Muscle layer of colon (tissue), 2 donors: ENCODE results near the gene MEMO1.
A peak's percentile ranks its signal among the peaks of the same experiment; 100 is the strongest.
"Not testable (repeated sequence)": the region's sequence is repeated elsewhere in the genome, so short reads cannot be mapped to it uniquely, and the experiment has no call there.

ENCODE experiments used
- H3K27ac ChIP-seq: one replicate; pipeline ENCODE4 v1.7.0; 2013; ENCODE audit warnings: low read depth, mild to moderate bottlenecking, low read length, moderate library complexity
- H3K27me3 ChIP-seq, 2 donors: one replicate each; pipeline ENCODE4 v1.7.0; 2013; ENCODE audit warnings: low read length in 2 of 2, mild to moderate bottlenecking in 2 of 2; ENCODE audit not compliant: insufficient read depth in 2 of 2, control insufficient read depth in 1 of 2
- H3K36me3 ChIP-seq: one replicate; pipeline ENCODE4 v1.7.0; 2013; ENCODE audit warnings: mild to moderate bottlenecking, low read length; ENCODE audit not compliant: insufficient read depth
- H3K4me1 ChIP-seq: one replicate; pipeline ENCODE4 v1.7.0; 2013; ENCODE audit warnings: mild to moderate bottlenecking, low read length; ENCODE audit not compliant: insufficient read depth
- H3K4me3 ChIP-seq, 2 donors: one replicate each; pipeline ENCODE4 v1.7.0; 2013; ENCODE audit warnings: low read length in 2 of 2, low read depth in 1 of 2, mild to moderate bottlenecking in 1 of 2, moderate library complexity in 1 of 2
- H3K9ac ChIP-seq: one replicate; pipeline ENCODE4 v1.7.0; 2013; ENCODE audit warnings: low read length
- H3K9me3 ChIP-seq: one replicate; pipeline ENCODE4 v1.7.0; 2013; ENCODE audit warnings: mild to moderate bottlenecking, low read length
- donor health status: abdominal sarcoma.
- donor health status: Adenocarcinoma of cecum.

The MEMO1 gene

DNA sequence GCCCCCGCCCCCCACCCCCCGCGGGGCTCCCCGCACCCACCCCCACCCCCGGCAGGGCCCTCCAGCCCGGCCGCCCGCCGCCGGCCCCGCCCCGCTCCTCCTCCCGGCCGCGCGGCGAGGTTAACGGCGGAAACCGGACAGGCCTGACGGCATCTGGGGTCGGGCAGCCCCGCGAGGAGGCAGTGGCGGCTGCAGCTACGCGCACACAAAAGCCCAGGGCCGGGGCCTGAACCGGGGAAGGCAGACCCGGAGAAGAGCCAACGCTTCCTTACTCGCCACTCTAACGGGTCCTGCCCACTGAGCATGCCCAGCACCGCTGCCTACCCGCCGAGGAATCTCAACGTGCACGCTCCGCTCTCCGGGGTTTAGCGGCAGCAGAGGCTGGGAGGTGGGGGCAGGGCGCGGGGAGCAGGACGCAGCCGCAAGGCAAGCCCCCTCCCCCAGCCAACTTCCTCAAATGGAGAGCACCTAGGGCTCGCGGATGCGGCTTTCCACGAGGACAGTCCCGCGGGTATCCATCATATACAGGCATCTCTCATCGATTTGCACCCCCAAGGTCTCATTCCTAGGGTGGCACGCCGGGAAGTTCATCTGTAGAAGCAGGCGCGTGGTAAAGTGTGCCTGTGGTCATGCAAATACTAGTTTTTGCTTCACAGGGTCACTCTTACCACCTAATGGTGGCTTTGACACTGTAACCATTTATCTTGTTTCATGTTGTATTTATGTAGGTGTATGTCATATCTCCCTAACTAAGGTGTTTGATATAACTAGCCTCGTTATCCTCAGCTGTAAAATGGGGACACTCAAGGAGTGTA is at the start of gene MEMO1:
MEMO1 (minus strand) TSS at position 339 of the 815 bp plus-strand sequence. CDS start 761 bp downstream, outside the sequence.
- H3K4me3 ChIP-seq: peak within 1 kb of the TSS; percentile 74 to 86
- H3K4me1 ChIP-seq: peaks cover 13% of the 10 kb centered on the region
- H3K9ac ChIP-seq: peak within 1 kb of the TSS; percentile 27
- H3K27me3 ChIP-seq: no peaks in the 10 kb centered on the region
- peak within 1 kb of the TSS; percentile 83 for H3K27ac ChIP-seq
- no peaks in the 10 kb centered on the region for H3K9me3 ChIP-seq
- no peaks in the 10 kb centered on the region for H3K36me3 ChIP-seq

DNA sequence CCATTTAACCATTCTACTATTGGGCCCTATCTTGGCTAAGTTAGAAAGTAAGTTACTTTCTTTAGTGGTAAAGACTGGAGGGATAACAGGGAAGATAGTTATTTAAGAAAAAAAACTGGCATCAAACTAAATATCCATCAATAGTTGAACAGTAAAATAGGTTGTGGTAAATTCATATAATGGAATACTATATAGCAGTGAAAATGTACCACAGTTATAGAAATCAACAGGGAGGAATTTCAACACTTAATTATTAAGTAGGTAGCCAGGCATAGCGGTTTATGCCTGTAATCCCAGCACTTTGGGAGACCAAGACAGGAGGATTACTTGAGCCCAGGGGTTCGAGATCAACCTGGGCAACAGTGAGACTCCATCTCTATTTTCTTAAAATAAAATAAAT is 49.5 kb upstream of the MEMO1 start:
- no peaks in the 10 kb centered on the region for H3K36me3 ChIP-seq
- no peak overlapping the region for H3K27ac ChIP-seq
- peaks cover 13% of the 10 kb centered on the region for H3K4me1 ChIP-seq
- H3K9ac ChIP-seq: no peak overlapping the region
- H3K9me3 ChIP-seq: no peaks in the 10 kb centered on the region
- H3K4me3 ChIP-seq: no peak overlapping the region
- no peaks in the 10 kb centered on the region for H3K27me3 ChIP-seq

DNA sequence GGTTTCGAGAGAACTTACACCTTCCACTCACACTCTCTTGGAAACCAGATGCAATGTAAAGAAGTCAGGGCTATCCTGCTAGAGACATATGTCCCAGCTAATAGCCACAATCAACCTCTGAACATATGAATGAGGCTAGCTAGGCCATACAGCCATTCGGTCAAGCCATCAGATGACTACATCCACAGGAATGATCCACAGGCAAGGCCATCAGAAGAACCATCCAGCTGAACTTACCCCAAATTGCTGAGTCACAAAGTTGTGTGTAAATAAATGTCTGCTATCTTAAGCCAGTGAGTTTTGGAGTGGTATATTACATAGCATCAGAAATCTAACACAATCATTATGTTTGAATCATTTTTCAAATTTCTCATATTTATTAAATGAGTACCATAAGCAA is 47.3 kb upstream of the MEMO1 start:
- no peak overlapping the region for H3K4me3 ChIP-seq

DNA sequence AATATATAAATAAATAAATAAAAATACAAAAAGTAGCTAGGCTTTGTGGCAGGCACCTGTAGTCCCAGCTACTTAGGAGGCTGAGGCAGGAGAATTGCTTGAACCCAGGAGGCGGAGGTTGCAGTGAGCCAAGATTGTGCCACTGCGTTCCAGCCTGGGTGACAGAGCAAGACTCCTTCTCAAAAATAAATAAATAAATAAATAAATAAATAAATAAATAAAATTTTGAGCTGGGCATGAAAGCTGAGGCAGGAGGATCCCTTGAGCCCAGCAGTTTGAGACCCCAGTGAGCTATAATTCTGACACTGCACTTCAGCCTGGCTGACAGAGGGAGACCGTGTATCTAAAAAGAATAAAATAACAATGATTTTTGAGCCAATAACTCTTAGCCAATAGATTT is 43.8 kb upstream of the MEMO1 start:
- H3K4me1 ChIP-seq, H3K4me3 ChIP-seq, H3K9me3 ChIP-seq, H3K9ac ChIP-seq, H3K27ac ChIP-seq, H3K27me3 ChIP-seq, H3K36me3 ChIP-seq: not testable (repeated sequence)

More for the DNA sequence above, 47.3 kb upstream of the MEMO1 start:
- Histone ChIP-seq H3K27ac (no peak overlapping the region), H3K9ac (no peak overlapping the region), H3K27me3 (no peaks in the 10 kb centered on the region), H3K4me1 (peaks cover 4% of the 10 kb centered on the region), H3K36me3 (no peaks in the 10 kb centered on the region), H3K9me3 (no peaks in the 10 kb centered on the region)

DNA sequence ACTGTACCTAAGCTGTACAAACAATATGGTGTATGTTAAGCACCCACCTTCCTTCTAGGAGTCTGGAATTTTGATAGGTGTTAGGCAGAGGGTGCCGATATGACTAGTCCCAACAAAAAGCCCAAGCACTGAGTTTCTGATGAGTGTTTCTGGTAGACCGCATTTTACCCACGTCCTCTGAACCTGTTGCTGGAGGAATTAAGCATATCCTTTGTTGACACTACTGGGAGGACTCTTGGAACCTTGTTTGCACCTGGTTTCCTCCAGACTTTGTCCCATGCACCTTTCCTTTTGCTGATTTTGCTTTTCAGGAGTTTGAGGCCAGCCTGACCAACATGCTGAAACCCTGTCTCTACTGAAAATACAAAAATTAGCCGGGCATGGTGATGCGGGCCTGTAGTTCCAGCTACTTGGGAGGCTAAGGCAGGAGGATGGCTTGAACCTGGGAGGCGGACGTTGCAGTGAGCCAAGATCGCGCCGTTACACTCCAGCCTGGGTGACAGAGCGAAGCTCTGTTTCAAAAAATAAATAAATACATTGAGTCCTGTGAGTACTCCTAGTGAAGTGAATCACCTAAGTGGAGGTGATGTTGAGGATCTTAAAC is 41.1 kb upstream of the MEMO1 start:
- Histone ChIP-seq H3K27me3 (no peaks in the 10 kb centered on the region), H3K27ac (no peak overlapping the region)

DNA sequence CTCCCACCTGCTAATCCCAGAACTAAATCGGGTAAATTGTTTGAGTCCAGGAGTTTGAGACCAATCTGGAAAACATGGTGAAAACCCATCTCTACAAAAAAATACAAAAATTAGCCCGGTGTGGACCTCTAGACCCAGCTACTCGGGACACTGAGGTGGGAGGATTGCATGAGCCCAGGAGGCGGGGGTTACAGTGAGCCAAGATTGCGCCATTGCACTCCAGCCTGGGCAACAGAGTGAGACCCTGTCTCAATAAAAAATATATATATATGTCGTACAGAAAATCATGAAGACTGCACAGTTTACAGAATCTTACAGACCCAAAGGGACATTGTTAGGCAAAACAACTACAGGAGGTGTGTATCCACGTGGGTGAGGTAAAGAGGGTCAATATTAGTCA is 32.8 kb upstream of the MEMO1 start:
- Histone ChIP-seq H3K9me3 (no peaks in the 10 kb centered on the region), H3K9ac (no peak overlapping the region), H3K4me3 (no peak overlapping the region), H3K36me3 (no peaks in the 10 kb centered on the region), H3K27me3 (no peaks in the 10 kb centered on the region), H3K4me1 (peaks cover 6% of the 10 kb centered on the region), H3K27ac (no peak overlapping the region)

More for the DNA sequence above, 41.1 kb upstream of the MEMO1 start:
- H3K9me3 ChIP-seq: no peaks in the 10 kb centered on the region
- no peak overlapping the region for H3K4me3 ChIP-seq
- H3K9ac ChIP-seq: no peak overlapping the region
- H3K4me1 ChIP-seq: no peaks in the 10 kb centered on the region
- H3K36me3 ChIP-seq: no peaks in the 10 kb centered on the region

DNA sequence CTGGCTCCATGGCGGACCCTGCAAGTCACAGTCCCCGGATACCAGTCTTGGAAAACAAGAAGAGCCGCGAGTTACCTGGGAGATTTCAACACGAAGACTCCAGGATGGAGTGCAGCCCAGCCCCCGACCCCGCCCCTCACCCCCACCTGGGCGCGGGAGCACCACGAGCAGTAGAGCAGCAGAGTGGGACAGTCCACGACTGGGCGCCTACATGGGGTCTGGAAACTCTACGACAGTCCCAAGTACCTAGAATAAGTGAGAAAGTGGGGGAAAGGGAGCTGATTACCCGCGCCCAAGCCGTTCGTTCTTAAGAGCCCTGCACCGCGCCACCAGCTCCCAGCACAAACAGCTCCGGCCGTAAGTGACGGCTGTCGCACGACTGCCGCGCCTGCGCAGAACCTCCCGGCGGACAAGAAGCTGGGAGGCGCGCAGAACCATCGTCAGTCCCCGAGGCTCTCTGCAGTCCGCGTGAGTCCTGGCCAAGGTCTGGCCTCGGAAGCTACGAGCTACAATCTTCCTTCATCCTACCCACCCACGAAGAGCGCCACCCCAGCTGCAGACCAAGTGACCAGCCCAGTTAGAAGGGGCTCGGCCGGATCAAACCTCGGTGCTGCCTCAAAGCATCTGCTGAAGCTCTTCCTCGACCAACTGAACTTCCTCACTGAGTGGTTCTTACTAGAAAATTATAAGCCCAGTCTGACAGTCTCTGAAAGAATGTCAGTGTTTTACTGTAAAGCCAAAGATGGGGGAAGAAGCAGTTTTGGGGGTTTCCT is 28.8 kb upstream of the MEMO1 start, which contains the start of gene DPY30:
DPY30 (minus strand) TSS at position 359 of the 773 bp plus-strand sequence; CDS start at position 10, 349 bp downstream.
- Histone ChIP-seq H3K4me1 (peaks cover 6% of the 10 kb centered on the region), H3K4me3 (peak within 1 kb of the TSS; percentile 82 to 85), H3K9ac (peak within 1 kb of the TSS; percentile 84), H3K27me3 (no peaks in the 10 kb centered on the region), H3K27ac (peak within 1 kb of the TSS; percentile 90), H3K9me3 (no peaks in the 10 kb centered on the region), H3K36me3 (peaks cover 5% of the 10 kb centered on the region)

DNA sequence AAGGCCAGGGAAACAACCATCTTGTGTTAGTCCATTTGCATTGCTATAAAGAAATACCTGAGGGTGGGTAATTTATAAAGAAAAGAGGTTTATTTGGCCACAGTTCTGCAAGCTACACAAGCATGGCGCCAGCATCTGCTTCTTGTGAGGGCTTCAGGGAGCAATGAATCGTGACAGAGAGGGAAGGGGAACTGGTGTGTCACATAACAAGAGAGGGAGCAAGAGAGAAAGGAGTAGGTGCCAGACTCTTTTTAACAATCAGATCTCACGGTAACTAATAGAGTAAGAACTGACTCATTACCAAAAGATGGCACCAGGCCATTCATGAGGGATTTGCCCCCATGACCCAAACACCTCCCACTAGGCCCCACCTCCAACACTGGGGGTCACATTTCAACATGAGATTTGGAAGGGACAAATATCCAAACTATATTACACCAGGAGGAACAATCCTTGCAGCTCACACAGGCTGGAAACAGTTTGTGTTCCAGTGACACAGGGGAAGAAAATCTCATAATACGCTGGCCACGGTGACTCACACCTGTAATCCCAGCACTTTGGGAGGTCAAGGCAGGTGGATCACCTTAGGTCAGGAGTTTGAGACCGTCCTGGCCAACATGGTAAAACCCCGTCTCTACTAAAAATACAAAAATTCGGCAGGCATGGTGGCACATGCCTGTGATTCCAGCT is 23.5 kb upstream of the MEMO1 start:
- not testable (repeated sequence) for H3K27ac ChIP-seq, H3K4me3 ChIP-seq, H3K4me1 ChIP-seq, H3K9ac ChIP-seq, H3K27me3 ChIP-seq, H3K9me3 ChIP-seq
- peaks cover 11% of the 10 kb centered on the region for H3K36me3 ChIP-seq

DNA sequence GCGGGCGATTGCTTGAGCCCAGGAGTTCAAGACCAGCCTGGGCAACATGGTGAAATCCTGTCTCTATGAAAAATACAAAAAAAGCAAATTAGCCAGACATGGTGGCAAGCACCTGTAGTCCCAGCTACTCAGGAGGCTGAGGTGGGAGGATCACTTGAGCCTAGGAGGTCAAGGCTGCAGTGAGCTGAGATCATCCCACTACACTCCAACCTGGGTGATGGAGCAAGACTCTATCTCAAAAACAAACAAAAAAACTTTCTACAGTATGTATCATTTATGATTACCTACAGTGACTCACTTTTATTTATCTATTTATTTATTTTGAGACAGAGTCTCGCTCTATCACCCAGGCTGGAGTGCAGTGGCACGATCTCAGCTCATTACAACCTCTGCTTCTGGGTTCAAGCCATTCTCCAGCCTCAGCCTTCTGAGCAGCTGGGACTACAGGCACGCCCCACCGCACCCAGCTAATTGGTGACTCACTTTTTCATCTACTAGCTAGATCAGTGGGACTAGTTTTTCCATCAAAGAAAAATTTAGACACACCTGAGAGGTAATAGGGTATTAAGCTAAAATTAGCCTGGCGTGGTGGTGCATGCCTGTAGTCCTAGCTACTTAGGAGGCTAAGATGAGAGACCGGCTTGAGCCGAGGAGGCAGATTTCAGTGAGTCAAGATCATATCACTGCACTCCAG is 8.1 kb upstream of the MEMO1 start:
- H3K36me3 ChIP-seq: peaks cover 15% of the 10 kb centered on the region
- not testable (repeated sequence) for H3K4me3 ChIP-seq, H3K27ac ChIP-seq

DNA sequence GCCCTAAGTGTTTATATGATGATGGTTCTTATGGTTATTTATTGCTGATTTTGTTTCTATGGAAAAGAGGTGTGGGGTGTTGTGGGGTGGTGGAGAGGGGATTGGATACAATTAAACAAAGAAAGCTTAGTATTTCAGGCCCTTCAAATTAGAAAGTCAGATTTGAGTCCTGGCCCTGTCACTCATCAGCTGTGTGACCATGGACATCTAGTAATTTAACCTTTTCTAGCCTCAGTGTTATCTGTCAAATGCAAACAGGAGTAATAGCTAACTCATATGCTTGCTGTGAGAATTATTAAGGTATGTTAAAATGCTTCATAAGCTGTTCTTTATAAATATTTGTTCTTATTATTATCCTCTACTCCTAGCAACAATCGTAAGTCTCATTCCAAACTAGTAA is 2.1 kb upstream of the MEMO1 start:
- Histone ChIP-seq H3K4me3 (no peak overlapping the region), H3K9me3 (no peaks in the 10 kb centered on the region), H3K27me3 (no peaks in the 10 kb centered on the region), H3K4me1 (peaks cover 4% of the 10 kb centered on the region), H3K27ac (no peak overlapping the region), H3K9ac (no peak overlapping the region), H3K36me3 (no peaks in the 10 kb centered on the region)

More for the DNA sequence above, 8.1 kb upstream of the MEMO1 start:
- not testable (repeated sequence) for H3K9ac ChIP-seq, H3K9me3 ChIP-seq, H3K27me3 ChIP-seq, H3K4me1 ChIP-seq
